Measurements from ENCODE around the gene GAPT. TPM values are rescaled to one million over a fixed set of nuclear protein-coding genes. Genes with fewer than 3 reads are reported as not detected.

GAPT gene
- total and polyA plus RNA-seq, 3 donors from 2014 or later = 0.58 to 1.9 (median 0.62) TPM

- H3K27me3 ChIP-seq = no peaks in the 10 kb centered on the region
- H3K4me3 ChIP-seq = no peak overlapping the region
- H3K4me1 ChIP-seq = no peaks in the 10 kb centered on the region
- H3K9me3 ChIP-seq = no peaks in the 10 kb centered on the region
- 60 to 74% methylated on average over 6 of the region's 6 CpGs for WGBS, 2 donors
- no peaks in the 10 kb centered on the region for H3K36me3 ChIP-seq (ENCODE audit: low read depth, missing control alignments)
- intact Hi-C loops (cut with DNase I; ENCODE audit: low total_unique reads) = no loop called here
- no peak for TF ChIP-seq POLR2A (IDR thresholded peaks at IDR 0.05)
- no peak for TF ChIP-seq CTCF (IDR thresholded peaks at IDR 0.05)
- H3K27ac ChIP-seq = no peak overlapping the region
- no peak for DNase-seq
These were observed 9.4 kb upstream of the GAPT start for GRCh38 chr5:58481828-58482227.

GRCh38 chr5:58482536-58482935, 8.7 kb upstream of the GAPT start:
- Histone ChIP-seq H3K27me3 (no peaks in the 10 kb centered on the region), H3K27ac (no peak overlapping the region), H3K9me3 (no peaks in the 10 kb centered on the region), H3K4me1 (no peaks in the 10 kb centered on the region), H3K4me3 (no peak overlapping the region), H3K36me3 (ENCODE audit: low read depth, missing control alignments) (no peaks in the 10 kb centered on the region)
- no peak for DNase-seq
- 75 to 85% methylated on average over 1 of the region's 1 CpG for whole genome bisulfite sequencing, 2 donors
- TF ChIP-seq POLR2A (IDR thresholded peaks at IDR 0.05) = no peak
- intact Hi-C loops (cut with DNase I; ENCODE audit: low total_unique reads) = no loop called here

- no peaks in the 10 kb centered on the region for H3K9me3 ChIP-seq
- WGBS, 2 donors = 69 to 73% methylated on average over 4 of the region's 4 CpGs
- H3K4me1 ChIP-seq = no peaks in the 10 kb centered on the region
- TF ChIP-seq CTCF (IDR thresholded peaks at IDR 0.05) (no peak), POLR2A (IDR thresholded peaks at IDR 0.05) (no peak)
- intact Hi-C loops (cut with DNase I; ENCODE audit: low total_unique reads) = no loop called here
- no peaks in the 10 kb centered on the region for H3K36me3 ChIP-seq (ENCODE audit: low read depth, missing control alignments)
- H3K27me3 ChIP-seq = no peaks in the 10 kb centered on the region
- H3K27ac ChIP-seq = no peak overlapping the region
- H3K4me3 ChIP-seq = no peak overlapping the region
- DNase-seq = no peak
These were observed 6.7 kb upstream of the GAPT start for GRCh38 chr5:58484505-58484904.

GRCh38 chr5:58486290-58486689, 4.9 kb upstream of the GAPT start:
- DNase-seq = no peak
- 75 to 97% methylated on average over 1 of the region's 1 CpG for WGBS, 2 donors
- no peak for TF ChIP-seq POLR2A (IDR thresholded peaks at IDR 0.05)
- no peak for TF ChIP-seq CTCF (IDR thresholded peaks at IDR 0.05)
- Histone ChIP-seq H3K4me3 (no peak overlapping the region), H3K9me3 (no peaks in the 10 kb centered on the region), H3K36me3 (ENCODE audit: low read depth, missing control alignments) (no peaks in the 10 kb centered on the region), H3K27me3 (no peaks in the 10 kb centered on the region), H3K4me1 (no peaks in the 10 kb centered on the region), H3K27ac (no peak overlapping the region)
- intact Hi-C loops (cut with DNase I; ENCODE audit: low total_unique reads) = no loop called here

- no peak for DNase-seq
- Histone ChIP-seq H3K36me3 (ENCODE audit: low read depth, missing control alignments) (no peaks in the 10 kb centered on the region), H3K4me1 (no peaks in the 10 kb centered on the region), H3K27me3 (no peaks in the 10 kb centered on the region), H3K4me3 (no peak overlapping the region), H3K27ac (no peak overlapping the region), H3K9me3 (no peaks in the 10 kb centered on the region)
- intact Hi-C loops (cut with DNase I; ENCODE audit: low total_unique reads) = no loop called here
- 64 to 74% methylated on average over 4 of the region's 4 CpGs for WGBS, 2 donors
- TF ChIP-seq CTCF (IDR thresholded peaks at IDR 0.05) = no peak
- TF ChIP-seq POLR2A (IDR thresholded peaks at IDR 0.05) = no peak
These were observed 709 bp upstream of the GAPT start for GRCh38 chr5:58490402-58491050.
